H1 (cell line): Measurements from ENCODE around the gene ZNFX1. TPM values are rescaled to one million over a fixed set of nuclear protein-coding genes. Genes with fewer than 3 reads are reported as not detected.

ENCODE experiments used
- CTBP2 ChIP-seq: IDR thresholded peaks from 2 replicates; pipeline ENCODE4 v1.7.0; 2011; ENCODE audit warnings: borderline replicate concordance, mild to moderate bottlenecking, moderate library complexity, mixed read lengths, low read length; ENCODE audit not compliant: insufficient read depth, insufficient read length
- SP4 ChIP-seq: IDR thresholded peaks from 2 replicates; pipeline ENCODE4 v1.6.1; 2012; ENCODE audit warnings: low read length, inconsistent platforms
- polyA plus RNA-seq, 7 experiments: library from polyadenylated mRNA; depleted of rRNA in 3 of 7; stranded (reverse) in 5 of 7; unstranded in 2 of 7; fragments of >200 nt in 5 of 7; fragments of 200-250 nt in 2 of 7; gene quantifications; 1 replicate in 5 of 7; 2 replicates in 1 of 7; 4 replicates in 1 of 7; pipeline versions ENCODE4 v1.2.1 to v1.2.3, GENCODE V29; 2011 to 2013; ENCODE audit warnings: missing spikeins in 2 of 7, mixed read lengths in 2 of 7
- total RNA-seq: library from RNA; stranded (reverse); fragmentation: NEBNext Ultra II Directional; extraction: Animal tissue kit (Norgen Biotek cat#: 25700); gene quantifications from 2 replicates; pipeline ENCODE4 v1.2.1, GENCODE V29; 2021

ZNFX1 gene
- total and polyA plus RNA-seq, 2 of the 8 experiments (the other 6 are each of a cell fraction or from before 2014, with no cell fraction given) = 3.1 to 11.3 TPM

GRCh38 chr20:49318091-49318429 is 40.2 kb upstream of the ZNFX1 start (continued):
- TF ChIP-seq CTBP2 (no peak), SP4 (no peak)
